IPS-15b (cell line): ENCODE data around the gene MYO5C.

Experiments used
- H3K27me3 ChIP-seq: one replicate; pipeline ENCODE4 v1.6.1; 2013; ENCODE audit warnings: low read length; ENCODE audit not compliant: control insufficient read depth, insufficient read depth
- H3K36me3 ChIP-seq: one replicate; pipeline ENCODE4 v1.6.1; 2013; ENCODE audit warnings: low read length; ENCODE audit not compliant: control insufficient read depth, insufficient read depth
- H3K4me1 ChIP-seq: one replicate; pipeline ENCODE4 v1.6.1; 2013; ENCODE audit warnings: mild to moderate bottlenecking, low read length; ENCODE audit not compliant: control insufficient read depth, insufficient read depth
- H3K4me3 ChIP-seq: one replicate; pipeline ENCODE4 v1.5.1; 2013; ENCODE audit warnings: low read depth, low read length
- H3K9ac ChIP-seq: one replicate; pipeline ENCODE4 v1.6.1; 2013; ENCODE audit warnings: low read depth, mild to moderate bottlenecking, low read length
- H3K9me3 ChIP-seq: one replicate; pipeline ENCODE4 v1.6.1; 2013; ENCODE audit warnings: mild to moderate bottlenecking, low read length; ENCODE audit not compliant: control insufficient read depth, insufficient read depth

MYO5C gene

GRCh38 chr15:52158084-52158765, 137.4 kb downstream of the MYO5C start:
- Histone ChIP-seq H3K4me3 (no peak overlapping the region), H3K36me3 (no peaks in the 10 kb centered on the region), H3K27me3 (no peaks in the 10 kb centered on the region), H3K4me1 (no peaks in the 10 kb centered on the region), H3K9ac (no peak overlapping the region), H3K9me3 (no peaks in the 10 kb centered on the region)

GRCh38 chr15:52155878-52156277, 139.7 kb downstream of the MYO5C start:
- Histone ChIP-seq H3K27me3 (no peaks in the 10 kb centered on the region), H3K4me1 (no peaks in the 10 kb centered on the region), H3K4me3 (no peak overlapping the region), H3K9ac (no peak overlapping the region), H3K36me3 (no peaks in the 10 kb centered on the region), H3K9me3 (no peaks in the 10 kb centered on the region)

GRCh38 chr15:52154896-52155865, 140.4 kb downstream of the MYO5C start:
- Histone ChIP-seq H3K9me3 (no peaks in the 10 kb centered on the region), H3K4me1 (no peaks in the 10 kb centered on the region), H3K4me3 (no peak overlapping the region), H3K27me3 (no peaks in the 10 kb centered on the region), H3K36me3 (no peaks in the 10 kb centered on the region), H3K9ac (no peak overlapping the region)

- Histone ChIP-seq H3K4me1 (no peaks in the 10 kb centered on the region), H3K9ac (no peak overlapping the region), H3K4me3 (no peak overlapping the region), H3K9me3 (no peaks in the 10 kb centered on the region), H3K36me3 (no peaks in the 10 kb centered on the region), H3K27me3 (no peaks in the 10 kb centered on the region)
Measured at GRCh38 chr15:52153900-52154895, 141.4 kb downstream of the MYO5C start.

GRCh38 chr15:52151353-52151752, 144.3 kb downstream of the MYO5C start:
- Histone ChIP-seq H3K9me3 (no peaks in the 10 kb centered on the region), H3K4me1 (no peaks in the 10 kb centered on the region), H3K36me3 (peaks cover 7% of the 10 kb centered on the region), H3K9ac (no peak overlapping the region), H3K27me3 (no peaks in the 10 kb centered on the region), H3K4me3 (no peak overlapping the region)

- Histone ChIP-seq H3K9me3 (no peaks in the 10 kb centered on the region), H3K27me3 (no peaks in the 10 kb centered on the region), H3K9ac (no peak overlapping the region), H3K4me1 (no peaks in the 10 kb centered on the region), H3K4me3 (no peak overlapping the region), H3K36me3 (peaks cover 7% of the 10 kb centered on the region)
Measured at GRCh38 chr15:52150871-52151270, 144.7 kb downstream of the MYO5C start.

GRCh38 chr15:52150043-52150825, 145.4 kb downstream of the MYO5C start:
- peaks cover 7% of the 10 kb centered on the region for H3K36me3 ChIP-seq

GRCh38 chr15:52148403-52148802, 147.2 kb downstream of the MYO5C start:
- Histone ChIP-seq H3K27me3 (no peaks in the 10 kb centered on the region), H3K36me3 (peaks cover 12% of the 10 kb centered on the region), H3K9me3 (no peaks in the 10 kb centered on the region), H3K9ac (no peak overlapping the region), H3K4me3 (no peak overlapping the region), H3K4me1 (no peaks in the 10 kb centered on the region)

More at GRCh38 chr15:52150043-52150825, 145.4 kb downstream of the MYO5C start:
- H3K4me1 ChIP-seq = no peaks in the 10 kb centered on the region
- no peaks in the 10 kb centered on the region for H3K27me3 ChIP-seq
- no peak overlapping the region for H3K9ac ChIP-seq
- H3K9me3 ChIP-seq = no peaks in the 10 kb centered on the region
- no peak overlapping the region for H3K4me3 ChIP-seq

GRCh38 chr15:52146776-52147175, 148.8 kb downstream of the MYO5C start:
- no peaks in the 10 kb centered on the region for H3K27me3 ChIP-seq
- no peaks in the 10 kb centered on the region for H3K9me3 ChIP-seq
- no peak overlapping the region for H3K4me3 ChIP-seq
- H3K4me1 ChIP-seq = no peaks in the 10 kb centered on the region
- peaks cover 12% of the 10 kb centered on the region for H3K36me3 ChIP-seq
- H3K9ac ChIP-seq = no peak overlapping the region

- no peaks in the 10 kb centered on the region for H3K27me3 ChIP-seq
- no peak overlapping the region for H3K9ac ChIP-seq
- H3K4me3 ChIP-seq = no peak overlapping the region
- no peaks in the 10 kb centered on the region for H3K9me3 ChIP-seq
- no peaks in the 10 kb centered on the region for H3K4me1 ChIP-seq
- peaks cover 12% of the 10 kb centered on the region for H3K36me3 ChIP-seq
Measured at GRCh38 chr15:52146261-52146660, 149.3 kb downstream of the MYO5C start.
